ENCODE measurements around the gene SH3BGRL2. TPM values are rescaled to one million over a fixed set of nuclear protein-coding genes. Genes with fewer than 3 reads are reported as not detected.

SH3BGRL2 gene
- total RNA-seq, 1 experiment from 2014 or later: 27.4 TPM

DNA sequence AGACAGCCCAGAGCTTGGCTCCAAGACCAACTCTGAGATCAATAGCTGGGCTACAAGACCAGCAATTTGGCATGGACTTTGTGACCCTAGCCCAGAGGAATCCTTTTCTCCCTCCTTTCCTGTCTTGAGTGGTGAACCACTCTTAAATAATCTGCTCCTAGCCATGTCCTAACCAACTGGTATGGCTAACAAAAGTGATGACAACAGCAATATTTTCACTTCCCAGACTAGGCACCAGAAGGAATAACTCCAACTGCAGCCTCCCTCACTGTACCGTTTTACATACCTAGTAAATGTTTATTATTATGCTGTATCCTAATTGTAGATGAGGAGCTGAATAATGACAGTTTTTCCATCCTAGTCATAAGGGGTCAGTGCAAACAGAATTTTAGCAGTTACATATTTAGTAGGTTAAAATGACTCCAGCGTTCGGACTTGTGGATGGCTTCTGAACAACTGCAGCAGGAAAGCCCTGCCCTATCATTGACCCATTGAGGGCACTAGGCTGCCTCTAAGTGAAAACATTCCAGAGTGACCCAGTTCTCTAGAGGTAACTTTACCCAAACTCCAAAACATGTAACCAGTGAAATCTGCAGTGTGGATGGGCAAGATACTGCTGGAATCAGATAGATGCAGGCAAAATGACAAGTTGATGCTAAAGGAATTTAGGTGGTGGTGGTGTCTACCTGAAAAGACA lies 77.1 kb downstream of the SH3BGRL2 start:
- no peaks in the 10 kb centered on the region for H3K4me1 ChIP-seq (replicated peaks; ENCODE audit: insufficient read depth)
- no peak overlapping the region for H3K27ac ChIP-seq
- H3K9me3 ChIP-seq (ENCODE audit: insufficient read depth, low read depth): no peaks in the 10 kb centered on the region
- H3K4me2 ChIP-seq: no peak overlapping the region
- no peaks in the 10 kb centered on the region for H3F3A ChIP-seq (ENCODE audit: insufficient read depth, low read depth)
- H4K20me1 ChIP-seq (ENCODE audit: insufficient read depth): no peaks in the 10 kb centered on the region
- intact Hi-C loops (cut with micrococcal nuclease; ENCODE audit: unreplicated experiment): no loop called here
- TF ChIP-seq EZH2 (IDR thresholded peaks at IDR 0.05; ENCODE audit: low read depth): no peak
- no peak for TF ChIP-seq CTCF (conservative IDR thresholded peaks at IDR 0.05)
- BruUV-seq (replicated peaks): no TSS peak
- H3K9me2 ChIP-seq (ENCODE audit: insufficient read depth): no peaks in the 10 kb centered on the region; the same call in 1 of the 2 replicates
- H3K36me3 ChIP-seq (ENCODE audit: low read depth): no peaks in the 10 kb centered on the region
- H3K27me3 ChIP-seq (ENCODE audit: insufficient read depth, low read depth): no peaks in the 10 kb centered on the region
- H3K4me3 ChIP-seq: no peak overlapping the region
- ChIA-PET CTCF (no interaction called here), POLR2A (ENCODE audit: unreplicated experiment) (no interaction called here)
- no peaks in the 10 kb centered on the region for H3K79me2 ChIP-seq (ENCODE audit: low read depth)
- no peak for DNase-seq
- H2AFZ ChIP-seq: no peak overlapping the region

DNA sequence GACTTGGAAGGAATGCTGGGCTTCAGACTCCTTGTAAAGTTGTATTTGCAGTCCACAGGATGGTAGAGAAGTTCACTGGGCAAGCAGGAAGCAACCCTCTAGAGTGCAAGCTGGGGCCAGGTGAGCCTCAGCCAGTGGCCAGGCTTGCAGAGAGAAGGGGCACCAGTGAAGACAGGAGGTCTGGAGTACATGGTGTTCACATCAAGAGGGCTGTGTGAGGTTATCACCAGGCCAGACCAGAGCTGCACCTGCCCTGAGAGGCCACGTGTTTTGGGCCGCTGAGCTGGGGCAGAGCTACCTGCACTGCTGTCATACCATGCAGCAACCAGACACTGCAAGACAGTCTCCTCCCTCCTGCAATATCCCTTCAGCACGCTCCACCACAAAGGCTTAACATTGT lies 79.0 kb downstream of the SH3BGRL2 start:
- ChIA-PET CTCF (no interaction called here), POLR2A (ENCODE audit: unreplicated experiment) (no interaction called here)
- H3F3A ChIP-seq (ENCODE audit: insufficient read depth, low read depth): no peaks in the 10 kb centered on the region
- H4K20me1 ChIP-seq (ENCODE audit: insufficient read depth): no peaks in the 10 kb centered on the region
- H3K4me3 ChIP-seq: no peak overlapping the region
- no peaks in the 10 kb centered on the region for H3K79me2 ChIP-seq (ENCODE audit: low read depth)
- DNase-seq: no peak
- no peaks in the 10 kb centered on the region; the same call in 1 of the 2 replicates for H3K9me2 ChIP-seq (ENCODE audit: insufficient read depth)
- no peaks in the 10 kb centered on the region for H3K36me3 ChIP-seq (ENCODE audit: low read depth)
- no TSS peak for BruUV-seq (replicated peaks)
- no peak for TF ChIP-seq EZH2 (IDR thresholded peaks at IDR 0.05; ENCODE audit: low read depth)
- TF ChIP-seq CTCF (conservative IDR thresholded peaks at IDR 0.05): no peak
- H3K9me3 ChIP-seq (ENCODE audit: insufficient read depth, low read depth): no peaks in the 10 kb centered on the region
- no peaks in the 10 kb centered on the region for H3K27me3 ChIP-seq (ENCODE audit: insufficient read depth, low read depth)
- no peaks in the 10 kb centered on the region for H3K4me1 ChIP-seq (replicated peaks; ENCODE audit: insufficient read depth)
- intact Hi-C loops (cut with micrococcal nuclease; ENCODE audit: unreplicated experiment): loop anchor here (5.0 to 10.0 kb wide), 2 partner anchors 243 to 635 kb away; partner anchors contain the start of gene PHIP
- H2AFZ ChIP-seq: no peak overlapping the region
- H3K4me2 ChIP-seq: no peak overlapping the region
- no peak overlapping the region for H3K27ac ChIP-seq

GRCh38 chr6:79711167-79711566 lies 80.0 kb downstream of the SH3BGRL2 start:
- Histone ChIP-seq H4K20me1 (ENCODE audit: insufficient read depth) (no peaks in the 10 kb centered on the region), H3K4me3 (no peak overlapping the region), H3K27me3 (ENCODE audit: insufficient read depth, low read depth) (no peaks in the 10 kb centered on the region), H3K9me3 (ENCODE audit: insufficient read depth, low read depth) (no peaks in the 10 kb centered on the region), H3K36me3 (ENCODE audit: low read depth) (no peaks in the 10 kb centered on the region), H3K27ac (no peak overlapping the region), H3F3A (ENCODE audit: insufficient read depth, low read depth) (no peaks in the 10 kb centered on the region), H3K4me2 (no peak overlapping the region), H3K79me2 (ENCODE audit: low read depth) (no peaks in the 10 kb centered on the region), H3K9me2 (ENCODE audit: insufficient read depth) (no peaks in the 10 kb centered on the region; the same call in 1 of the 2 replicates), H2AFZ (no peak overlapping the region), H3K4me1 (replicated peaks; ENCODE audit: insufficient read depth) (no peaks in the 10 kb centered on the region)
- DNase-seq: no peak
- BruUV-seq (replicated peaks): no TSS peak
- CTCF ChIA-PET: no interaction called here
- no peak for TF ChIP-seq CTCF (conservative IDR thresholded peaks at IDR 0.05)
- POLR2A ChIA-PET (ENCODE audit: unreplicated experiment): no interaction called here
- intact Hi-C loops (cut with micrococcal nuclease; ENCODE audit: unreplicated experiment): loop anchor here (5.0 to 10.0 kb wide), 2 partner anchors 244 to 636 kb away; partner anchors contain the start of gene PHIP
